Thyroid gland (tissue), 4 donors: ENCODE data around the gene NCKAP1. TPM values are rescaled to one million over a fixed set of nuclear protein-coding genes. Genes with fewer than 3 reads are reported as not detected.
"Not testable (repeated sequence)": the region's sequence is repeated elsewhere in the genome, so short reads cannot be mapped to it uniquely, and the experiment has no call there.

ENCODE experiments used
- DNase-seq, 2 donors: peaks; one replicate each; pipeline ENCODE4 v3.0.0-alpha.2; 2019
- H3K27ac ChIP-seq, 3 donors: fragments of 200-600 bp; sonication (generic); 1 replicate in 2 of 3; 2 replicates in 1 of 3; pipeline ENCODE4 v1.5.1; 2016 to 2019; ENCODE audit warnings: mild to moderate bottlenecking in 1 of 3, moderate library complexity in 1 of 3
- H3K27me3 ChIP-seq: fragments of 200-600 bp; sonication (generic); one replicate; pipeline ENCODE4 v1.5.1; 2019
- H3K36me3 ChIP-seq, 2 donors: fragments of 200-600 bp; sonication (generic); one replicate each; pipeline ENCODE4 v1.5.1; 2016 to 2019
- H3K4me1 ChIP-seq, 2 donors: fragments of 200-600 bp; sonication (generic); one replicate each; pipeline ENCODE4 v1.5.1; 2017 to 2019
- H3K4me3 ChIP-seq, 3 donors: fragments of 200-600 bp; sonication (generic); replicated peaks in 1 of 3; 1 replicate in 2 of 3; 2 replicates in 1 of 3; pipeline ENCODE4 v1.5.1; 2016; ENCODE audit warnings: mild to moderate bottlenecking in 1 of 3
- H3K9me3 ChIP-seq: fragments of 200-600 bp; sonication (generic); one replicate; pipeline ENCODE4 v1.5.1; 2017
- POLR2A ChIP-seq, 2 donors: fragments of 450-650 bp; IDR thresholded peaks; one replicate each; pipeline ENCODE4 v1.6.1; 2017; ENCODE audit warnings: antibody characterized with exemption in 2 of 2, mild to moderate bottlenecking in 2 of 2, moderate library complexity in 1 of 2
- WGBS, 2 donors: methylation state at CpG; one replicate each; pipeline ENCODE4 v1.1.5; 2017; 5-methylcytosine and 5-hydroxymethylcytosine counted together
- intact Hi-C: fragments of 100-400 bp; cut with DNase I; formaldehyde crosslinking; loops from one replicate; pipeline ENCODE4 v1.15.1; 2023
- total RNA-seq, 4 donors: library from RNA; depleted of rRNA; stranded (reverse); fragments of >200 nt; gene quantifications; one replicate each; pipeline ENCODE4 v1.2.3, GENCODE V29; 2016
- TF ChIP-seq, protein P1 (sequence below), 6 experiments: fragments of 200-600 bp in 3 of 6; fragments of 450-650 bp in 3 of 6; sonication (generic) in 3 of 6; IDR thresholded peaks; one replicate each; pipeline ENCODE4 v1.5.1; 2016 to 2019; ENCODE audit warnings: antibody characterized with exemption in 6 of 6, mild to moderate bottlenecking in 2 of 6, inconsistent platforms in 1 of 6, moderate library complexity in 1 of 6

NCKAP1 gene
- total RNA-seq, 4 donors from 2014 or later: 139 to 214 (median 172) TPM

DNA sequence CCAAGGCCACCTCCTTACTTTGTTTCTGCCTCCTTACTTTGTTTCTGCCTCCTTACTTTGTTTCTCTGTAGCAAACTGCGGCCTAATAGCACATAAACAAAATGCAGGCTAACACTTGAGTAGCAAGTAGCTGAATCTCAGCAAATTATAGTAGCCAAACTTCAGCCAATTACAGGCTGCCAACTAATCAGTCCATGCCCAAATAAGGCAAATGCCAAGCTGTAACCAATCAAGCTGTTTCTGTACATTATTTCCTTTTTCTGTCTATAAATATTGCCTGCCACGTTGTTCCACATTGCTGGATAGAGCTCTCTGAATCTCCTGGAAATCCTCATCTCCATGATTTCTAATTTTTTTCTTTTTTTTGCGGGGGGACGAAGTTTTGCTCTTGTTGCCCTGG lies 143.1 kb downstream of the NCKAP1 start:
- Histone ChIP-seq H3K36me3 (no peaks in the 10 kb centered on the region), H3K9me3 (no peaks in the 10 kb centered on the region), H3K4me1 (no peaks in the 10 kb centered on the region), H3K27ac (no peak overlapping the region), H3K4me3 (no peak overlapping the region), H3K27me3 (no peaks in the 10 kb centered on the region)
- WGBS, 2 donors: 90 to 94% methylated on average over 4 of the region's 4 CpGs
- intact Hi-C loops: no loop called here
- no peak for DNase-seq
- no peak for TF ChIP-seq POLR2A (IDR thresholded peaks at IDR 0.05)
- TF ChIP-seq, protein P1, sequence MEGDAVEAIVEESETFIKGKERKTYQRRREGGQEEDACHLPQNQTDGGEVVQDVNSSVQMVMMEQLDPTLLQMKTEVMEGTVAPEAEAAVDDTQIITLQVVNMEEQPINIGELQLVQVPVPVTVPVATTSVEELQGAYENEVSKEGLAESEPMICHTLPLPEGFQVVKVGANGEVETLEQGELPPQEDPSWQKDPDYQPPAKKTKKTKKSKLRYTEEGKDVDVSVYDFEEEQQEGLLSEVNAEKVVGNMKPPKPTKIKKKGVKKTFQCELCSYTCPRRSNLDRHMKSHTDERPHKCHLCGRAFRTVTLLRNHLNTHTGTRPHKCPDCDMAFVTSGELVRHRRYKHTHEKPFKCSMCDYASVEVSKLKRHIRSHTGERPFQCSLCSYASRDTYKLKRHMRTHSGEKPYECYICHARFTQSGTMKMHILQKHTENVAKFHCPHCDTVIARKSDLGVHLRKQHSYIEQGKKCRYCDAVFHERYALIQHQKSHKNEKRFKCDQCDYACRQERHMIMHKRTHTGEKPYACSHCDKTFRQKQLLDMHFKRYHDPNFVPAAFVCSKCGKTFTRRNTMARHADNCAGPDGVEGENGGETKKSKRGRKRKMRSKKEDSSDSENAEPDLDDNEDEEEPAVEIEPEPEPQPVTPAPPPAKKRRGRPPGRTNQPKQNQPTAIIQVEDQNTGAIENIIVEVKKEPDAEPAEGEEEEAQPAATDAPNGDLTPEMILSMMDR (IDR thresholded peaks at IDR 0.05): no peak

DNA sequence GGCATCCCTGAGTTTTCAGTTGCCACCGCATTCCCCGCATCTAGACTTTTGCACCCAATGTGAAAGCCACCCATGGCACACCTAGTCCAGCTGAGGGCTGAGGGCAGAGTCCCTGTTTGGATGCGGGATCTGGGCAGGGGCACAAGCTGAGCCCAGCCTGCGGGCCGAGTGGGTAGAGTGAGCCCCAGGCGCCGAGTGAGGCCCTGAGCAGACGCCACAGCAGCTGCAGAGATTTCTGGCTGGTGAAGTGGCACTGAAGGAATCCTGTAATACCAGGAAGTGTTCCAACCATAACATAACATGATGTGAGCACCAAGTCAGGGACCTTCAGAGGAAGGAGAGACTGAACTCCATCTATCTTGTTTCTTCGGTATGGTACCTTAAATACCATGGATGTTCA lies 144.1 kb downstream of the NCKAP1 start:
- H3K4me1 ChIP-seq: no peaks in the 10 kb centered on the region
- no peak overlapping the region for H3K27ac ChIP-seq
- no peaks in the 10 kb centered on the region for H3K27me3 ChIP-seq
- no peaks in the 10 kb centered on the region for H3K9me3 ChIP-seq
- TF ChIP-seq, protein P1 (IDR thresholded peaks at IDR 0.05): no peak
- no peak for TF ChIP-seq POLR2A (IDR thresholded peaks at IDR 0.05)
- no peak overlapping the region for H3K4me3 ChIP-seq
- intact Hi-C loops: no loop called here
- 89 to 97% methylated on average over 9 of the region's 9 CpGs for WGBS, 2 donors
- DNase-seq: no peak
- no peaks in the 10 kb centered on the region for H3K36me3 ChIP-seq

DNA sequence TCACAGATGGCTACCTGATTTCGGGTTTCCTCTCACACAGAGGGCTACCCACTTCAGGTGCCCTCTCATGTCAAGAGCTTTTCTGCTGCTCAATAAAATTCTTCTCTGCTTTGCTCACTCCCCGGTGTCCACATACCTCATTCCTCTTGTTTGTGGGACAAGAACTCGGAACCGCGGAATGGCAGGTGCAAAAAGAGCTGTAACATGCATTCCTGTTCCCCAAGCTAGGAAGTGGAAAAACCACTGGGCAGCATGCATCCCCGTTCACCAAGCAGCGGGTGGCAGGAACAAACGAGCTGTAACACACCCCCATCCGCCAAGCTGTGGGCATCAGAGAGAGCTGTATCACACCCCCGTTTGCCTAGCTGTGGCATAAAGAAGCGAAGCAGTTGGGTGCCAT lies 144.6 kb downstream of the NCKAP1 start:
- no peaks in the 10 kb centered on the region for H3K9me3 ChIP-seq
- WGBS, 2 donors: 86 to 95% methylated on average over 11 of the region's 11 CpGs
- intact Hi-C loops: no loop called here

DNA sequence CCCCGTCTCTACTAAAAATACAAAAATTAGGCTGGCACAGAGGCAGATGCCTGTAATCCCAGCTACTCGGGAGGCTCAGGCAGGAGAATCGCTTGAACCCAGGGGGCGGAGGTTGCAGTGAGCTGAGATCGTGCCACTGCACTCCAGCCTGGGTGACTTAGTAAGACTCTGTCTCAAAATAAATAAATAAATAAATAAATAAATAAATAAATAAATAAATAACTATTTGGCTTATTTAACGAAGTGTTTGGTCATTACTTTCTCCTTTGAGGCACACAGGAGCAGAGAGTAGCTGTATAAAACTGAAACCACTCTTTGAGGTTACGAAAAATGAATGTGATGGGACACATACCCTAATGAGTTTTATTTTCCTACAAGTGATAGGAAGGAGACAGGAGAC lies 145.2 kb downstream of the NCKAP1 start:
- intact Hi-C loops, DNase-seq, H3K9me3 ChIP-seq, H3K36me3 ChIP-seq, H3K4me3 ChIP-seq, H3K4me1 ChIP-seq, H3K27me3 ChIP-seq, H3K27ac ChIP-seq: not testable (repeated sequence)
- WGBS, 2 donors: 92 to 97% methylated on average over 7 of the region's 7 CpGs

More for the DNA sequence above, 144.6 kb downstream of the NCKAP1 start:
- TF ChIP-seq POLR2A (IDR thresholded peaks at IDR 0.05): no peak
- TF ChIP-seq, protein P1 (IDR thresholded peaks at IDR 0.05): no peak
- no peaks in the 10 kb centered on the region for H3K4me1 ChIP-seq
- no peaks in the 10 kb centered on the region for H3K36me3 ChIP-seq
- H3K27ac ChIP-seq: no peak overlapping the region
- H3K4me3 ChIP-seq: no peak overlapping the region
- no peak for DNase-seq
- H3K27me3 ChIP-seq: no peaks in the 10 kb centered on the region

DNA sequence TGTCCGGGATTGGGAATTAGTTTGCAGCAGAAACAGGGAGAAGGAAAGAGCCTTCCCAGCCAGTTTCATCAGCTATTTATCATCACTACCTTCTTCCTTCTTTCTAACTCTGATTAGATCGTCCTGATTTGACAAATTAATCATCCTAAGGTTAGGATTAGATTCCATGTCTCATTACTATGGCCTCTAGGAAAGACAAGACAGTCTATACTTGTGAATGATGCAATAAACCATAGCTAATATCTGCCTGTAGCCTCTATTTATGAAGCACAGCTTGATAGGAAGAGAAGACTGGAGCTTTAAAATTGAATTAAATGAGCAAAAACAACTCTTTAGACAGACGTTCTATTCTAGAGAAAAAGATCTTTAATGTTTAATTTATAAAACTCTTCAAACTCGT lies 146.6 kb downstream of the NCKAP1 start:
- Histone ChIP-seq H3K9me3 (no peaks in the 10 kb centered on the region), H3K36me3 (no peaks in the 10 kb centered on the region), H3K4me1 (no peaks in the 10 kb centered on the region), H3K27me3 (no peaks in the 10 kb centered on the region), H3K27ac (no peak overlapping the region), H3K4me3 (no peak overlapping the region)
- intact Hi-C loops: no loop called here
- DNase-seq: no peak
- WGBS, 2 donors: 77 to 82% methylated on average over 4 of the region's 4 CpGs
- TF ChIP-seq, protein P1 (IDR thresholded peaks at IDR 0.05): no peak
- TF ChIP-seq POLR2A (IDR thresholded peaks at IDR 0.05): no peak
